ENCODE measurements around the gene PCDH9. TPM values are rescaled to one million over a fixed set of nuclear protein-coding genes. Genes with fewer than 3 reads are reported as not detected.

Gene PCDH9
- total RNA-seq, 1 donor from 2014 or later: 33.8 TPM

DNA sequence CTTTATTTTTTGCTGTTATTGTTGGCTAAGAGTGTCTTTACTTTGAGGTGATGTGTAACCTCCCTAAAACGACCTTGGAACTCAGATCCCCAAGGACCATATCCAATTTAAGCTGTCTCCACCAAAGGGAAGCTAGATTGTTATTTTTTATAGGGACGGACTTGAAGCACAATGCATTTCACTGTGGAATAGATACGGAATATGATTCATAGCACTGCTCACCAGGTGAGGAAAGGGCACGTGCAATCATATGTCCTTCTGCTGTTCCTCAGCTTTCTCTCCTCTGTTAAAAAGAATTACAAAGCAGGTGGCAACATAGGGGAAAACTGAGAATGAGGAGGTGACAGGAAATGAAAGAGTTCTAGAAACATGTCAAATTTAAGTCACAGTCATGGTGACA is 679.0 kb downstream of the PCDH9 start:
- TF ChIP-seq, protein P1, sequence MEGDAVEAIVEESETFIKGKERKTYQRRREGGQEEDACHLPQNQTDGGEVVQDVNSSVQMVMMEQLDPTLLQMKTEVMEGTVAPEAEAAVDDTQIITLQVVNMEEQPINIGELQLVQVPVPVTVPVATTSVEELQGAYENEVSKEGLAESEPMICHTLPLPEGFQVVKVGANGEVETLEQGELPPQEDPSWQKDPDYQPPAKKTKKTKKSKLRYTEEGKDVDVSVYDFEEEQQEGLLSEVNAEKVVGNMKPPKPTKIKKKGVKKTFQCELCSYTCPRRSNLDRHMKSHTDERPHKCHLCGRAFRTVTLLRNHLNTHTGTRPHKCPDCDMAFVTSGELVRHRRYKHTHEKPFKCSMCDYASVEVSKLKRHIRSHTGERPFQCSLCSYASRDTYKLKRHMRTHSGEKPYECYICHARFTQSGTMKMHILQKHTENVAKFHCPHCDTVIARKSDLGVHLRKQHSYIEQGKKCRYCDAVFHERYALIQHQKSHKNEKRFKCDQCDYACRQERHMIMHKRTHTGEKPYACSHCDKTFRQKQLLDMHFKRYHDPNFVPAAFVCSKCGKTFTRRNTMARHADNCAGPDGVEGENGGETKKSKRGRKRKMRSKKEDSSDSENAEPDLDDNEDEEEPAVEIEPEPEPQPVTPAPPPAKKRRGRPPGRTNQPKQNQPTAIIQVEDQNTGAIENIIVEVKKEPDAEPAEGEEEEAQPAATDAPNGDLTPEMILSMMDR (IDR thresholded peaks at IDR 0.05): no peak
- H3K36me3 Mint-ChIP-seq (ENCODE audit: unreplicated experiment): no peaks in the 10 kb centered on the region
- no peaks in the 10 kb centered on the region for H3K9me3 Mint-ChIP-seq (ENCODE audit: unreplicated experiment)
- no peak overlapping the region for H3K4me3 Mint-ChIP-seq (ENCODE audit: unreplicated experiment)
- no peaks in the 10 kb centered on the region for H3K27me3 Mint-ChIP-seq (ENCODE audit: unreplicated experiment)
- no peak overlapping the region for H3K27ac Mint-ChIP-seq (ENCODE audit: unreplicated experiment)
- peaks cover 3% of the 10 kb centered on the region for H3K4me1 Mint-ChIP-seq (ENCODE audit: unreplicated experiment)
- DNase-seq (ENCODE audit: extremely low spot score, unreplicated experiment): no peak

DNA sequence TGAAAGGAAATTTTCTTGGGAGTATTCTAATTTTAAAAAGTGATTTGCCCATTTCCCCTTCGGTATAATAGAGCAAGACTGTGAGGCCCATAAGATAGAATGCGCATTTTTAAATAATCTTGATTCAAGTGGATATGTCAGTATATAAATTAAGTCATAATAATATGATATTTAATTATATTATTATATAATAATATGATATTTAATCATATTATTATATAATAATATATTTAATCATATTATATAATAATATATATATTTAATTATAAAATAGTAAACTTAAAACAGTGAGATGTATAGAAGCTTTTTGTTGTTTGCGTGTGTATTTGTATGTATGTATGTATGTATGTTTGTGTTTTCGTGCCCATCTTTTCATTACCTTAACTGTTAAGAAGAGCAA is 682.5 kb downstream of the PCDH9 start:
- Mint-ChIP-seq H3K4me1 (ENCODE audit: unreplicated experiment) (peaks cover 3% of the 10 kb centered on the region), H3K36me3 (ENCODE audit: unreplicated experiment) (no peaks in the 10 kb centered on the region), H3K9me3 (ENCODE audit: unreplicated experiment) (no peaks in the 10 kb centered on the region), H3K4me3 (ENCODE audit: unreplicated experiment) (no peak overlapping the region), H3K27ac (ENCODE audit: unreplicated experiment) (no peak overlapping the region), H3K27me3 (ENCODE audit: unreplicated experiment) (no peaks in the 10 kb centered on the region)
- TF ChIP-seq, protein P1 (IDR thresholded peaks at IDR 0.05): no peak
- no peak for DNase-seq (ENCODE audit: extremely low spot score, unreplicated experiment)

DNA sequence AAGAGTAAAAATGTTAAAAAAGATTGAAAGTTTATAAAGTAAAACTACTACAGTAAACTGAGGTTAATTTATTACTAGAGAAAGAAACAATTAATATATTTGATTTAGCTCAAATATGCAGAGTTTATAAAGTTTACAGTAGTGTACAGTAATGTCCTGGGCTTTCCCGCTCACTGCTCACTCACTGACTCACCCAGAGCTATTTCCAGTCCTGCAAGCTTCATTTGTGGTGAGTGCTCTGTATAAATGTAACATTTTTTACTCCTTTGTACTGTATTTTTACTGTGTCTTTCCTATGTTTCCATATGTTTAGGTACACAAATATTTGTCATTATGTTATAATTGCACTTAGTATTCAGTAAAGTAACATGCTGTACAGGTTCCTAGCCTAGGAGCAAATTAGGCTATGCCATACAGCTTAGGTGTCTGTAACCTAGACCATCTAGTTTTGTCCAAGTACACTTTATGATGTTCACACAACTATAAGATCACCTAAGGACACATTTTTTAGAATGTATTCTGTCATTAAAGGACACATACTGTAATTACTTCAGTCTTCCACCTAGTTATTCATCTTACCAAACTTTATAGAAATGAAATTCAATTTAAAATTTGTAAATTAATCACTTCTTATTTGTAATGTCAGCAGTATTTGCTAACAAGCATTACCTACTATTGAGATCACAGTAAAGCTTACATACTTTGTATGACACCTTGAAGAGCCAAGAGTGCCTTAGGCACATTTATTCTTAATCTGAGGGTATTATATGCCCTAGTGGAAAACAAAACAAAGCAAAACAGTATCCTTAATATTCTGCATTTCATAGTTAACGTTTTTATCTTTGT is 683.4 kb downstream of the PCDH9 start:
- no peak overlapping the region for H3K4me3 Mint-ChIP-seq (ENCODE audit: unreplicated experiment)
- H3K27ac Mint-ChIP-seq (ENCODE audit: unreplicated experiment): no peak overlapping the region
- no peaks in the 10 kb centered on the region for H3K9me3 Mint-ChIP-seq (ENCODE audit: unreplicated experiment)
- TF ChIP-seq, protein P1 (IDR thresholded peaks at IDR 0.05): no peak
- no peak for DNase-seq (ENCODE audit: extremely low spot score, unreplicated experiment)
- no peaks in the 10 kb centered on the region for H3K27me3 Mint-ChIP-seq (ENCODE audit: unreplicated experiment)
- peaks cover 3% of the 10 kb centered on the region for H3K4me1 Mint-ChIP-seq (ENCODE audit: unreplicated experiment)
- no peaks in the 10 kb centered on the region for H3K36me3 Mint-ChIP-seq (ENCODE audit: unreplicated experiment)

DNA sequence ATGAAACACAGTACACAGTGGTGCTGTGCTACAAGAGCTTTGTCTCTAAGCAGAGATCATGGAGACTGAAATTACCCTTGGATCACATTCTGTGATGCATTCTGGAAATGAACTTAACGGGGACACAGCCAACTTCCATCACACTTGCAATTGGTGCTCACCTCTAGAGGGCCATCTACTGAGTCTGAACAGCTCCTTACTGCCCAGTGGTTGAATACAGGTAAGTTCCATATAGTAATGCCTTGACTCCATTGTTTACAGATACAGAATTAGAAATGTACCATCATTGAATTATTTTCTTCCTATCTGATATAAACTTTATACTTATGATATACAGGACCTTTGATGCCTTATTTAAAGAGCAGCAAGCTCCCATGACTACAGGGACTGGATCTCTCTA is 686.4 kb downstream of the PCDH9 start:
- H3K27me3 Mint-ChIP-seq (ENCODE audit: unreplicated experiment): no peaks in the 10 kb centered on the region
- no peaks in the 10 kb centered on the region for H3K9me3 Mint-ChIP-seq (ENCODE audit: unreplicated experiment)
- H3K36me3 Mint-ChIP-seq (ENCODE audit: unreplicated experiment): no peaks in the 10 kb centered on the region
- H3K27ac Mint-ChIP-seq (ENCODE audit: unreplicated experiment): no peak overlapping the region
- peaks cover 3% of the 10 kb centered on the region for H3K4me1 Mint-ChIP-seq (ENCODE audit: unreplicated experiment)
- no peak overlapping the region for H3K4me3 Mint-ChIP-seq (ENCODE audit: unreplicated experiment)
- TF ChIP-seq, protein P1 (IDR thresholded peaks at IDR 0.05): no peak
- no peak for DNase-seq (ENCODE audit: extremely low spot score, unreplicated experiment)

DNA sequence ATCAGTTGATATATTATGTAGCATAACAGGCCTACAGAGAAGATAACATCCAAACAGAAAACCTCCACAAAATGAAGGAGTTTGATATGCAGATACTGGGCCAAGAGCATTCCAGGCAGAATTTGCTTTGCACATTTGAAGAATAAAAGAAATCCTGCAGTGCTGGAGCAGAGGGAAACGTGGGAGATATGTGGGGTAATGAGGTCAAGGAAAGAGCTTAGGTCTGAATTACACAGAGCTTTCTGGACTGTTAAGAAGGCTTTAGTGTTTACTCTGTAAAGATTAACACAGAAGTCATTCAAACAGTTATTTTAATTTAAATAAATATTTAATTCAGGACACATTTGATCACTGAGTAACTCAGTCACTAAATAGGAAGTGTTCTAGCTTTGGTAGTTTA is 692.7 kb downstream of the PCDH9 start:
- Mint-ChIP-seq H3K4me1 (ENCODE audit: unreplicated experiment) (peaks cover 17% of the 10 kb centered on the region), H3K36me3 (ENCODE audit: unreplicated experiment) (no peaks in the 10 kb centered on the region), H3K27ac (ENCODE audit: unreplicated experiment) (no peak overlapping the region), H3K9me3 (ENCODE audit: unreplicated experiment) (peaks cover 3% of the 10 kb centered on the region), H3K27me3 (ENCODE audit: unreplicated experiment) (no peaks in the 10 kb centered on the region), H3K4me3 (ENCODE audit: unreplicated experiment) (no peak overlapping the region)
- DNase-seq (ENCODE audit: extremely low spot score, unreplicated experiment): no peak
- TF ChIP-seq, protein P1 (IDR thresholded peaks at IDR 0.05): no peak
